HUES64 (cell line): ENCODE measurements around the gene DOCK10.

Experiments
- H3K27ac ChIP-seq: 2 replicates; pipeline ENCODE4 v1.7.0; 2013; ENCODE audit warnings: low read depth, low read length, inconsistent platforms
- H3K27me3 ChIP-seq: 2 replicates; pipeline ENCODE4 v1.6.1; 2013; ENCODE audit warnings: mild to moderate bottlenecking, low read length; ENCODE audit not compliant: insufficient read depth
- H3K36me3 ChIP-seq: 2 replicates; pipeline ENCODE4 v1.6.1; 2013; ENCODE audit warnings: mild to moderate bottlenecking, low read length; ENCODE audit not compliant: insufficient read depth
- H3K4me1 ChIP-seq: 2 replicates; pipeline ENCODE4 v1.6.1; 2013; ENCODE audit warnings: mild to moderate bottlenecking, low read length, moderate library complexity; ENCODE audit not compliant: insufficient read depth
- H3K4me3 ChIP-seq: 2 replicates; pipeline ENCODE4 v1.5.1; 2013; ENCODE audit warnings: mild to moderate bottlenecking, low read length, moderate library complexity
- H3K9ac ChIP-seq: 2 replicates; pipeline ENCODE4 v1.6.1; 2013; ENCODE audit warnings: mild to moderate bottlenecking, low read depth, low read length
- H3K9me3 ChIP-seq: 2 replicates; pipeline ENCODE4 v1.6.1; 2013; ENCODE audit warnings: low read depth, low read length; ENCODE audit not compliant: insufficient read depth
- WGBS: fragments of 150-250, 120-280 bp; methylation state at CpG from one replicate; pipeline ENCODE4 v1.1.7; 2013; ENCODE audit warnings: missing lambda C conversion rate; 5-methylcytosine and 5-hydroxymethylcytosine counted together

Gene DOCK10

GRCh38 chr2:224995419-224995818, 46.8 kb downstream of the DOCK10 start:
- no peaks in the 10 kb centered on the region for H3K36me3 ChIP-seq
- WGBS, result 83% methylated on average over 2 of the region's 3 CpGs
- no peak overlapping the region for H3K9ac ChIP-seq
- no peaks in the 10 kb centered on the region for H3K4me1 ChIP-seq
- no peak overlapping the region for H3K27ac ChIP-seq
- H3K4me3 ChIP-seq, result no peak overlapping the region
- H3K27me3 ChIP-seq, result no peaks in the 10 kb centered on the region
- no peaks in the 10 kb centered on the region for H3K9me3 ChIP-seq

GRCh38 chr2:224994242-224994823, 47.9 kb downstream of the DOCK10 start:
- no peak overlapping the region for H3K4me3 ChIP-seq
- H3K9ac ChIP-seq, result no peak overlapping the region
- no peak overlapping the region for H3K27ac ChIP-seq
- no peaks in the 10 kb centered on the region for H3K27me3 ChIP-seq
- WGBS, result no CpG with 5 or more reads among the region's 1 CpG
- no peaks in the 10 kb centered on the region for H3K36me3 ChIP-seq
- no peaks in the 10 kb centered on the region for H3K9me3 ChIP-seq
- H3K4me1 ChIP-seq, result no peaks in the 10 kb centered on the region

DNA sequence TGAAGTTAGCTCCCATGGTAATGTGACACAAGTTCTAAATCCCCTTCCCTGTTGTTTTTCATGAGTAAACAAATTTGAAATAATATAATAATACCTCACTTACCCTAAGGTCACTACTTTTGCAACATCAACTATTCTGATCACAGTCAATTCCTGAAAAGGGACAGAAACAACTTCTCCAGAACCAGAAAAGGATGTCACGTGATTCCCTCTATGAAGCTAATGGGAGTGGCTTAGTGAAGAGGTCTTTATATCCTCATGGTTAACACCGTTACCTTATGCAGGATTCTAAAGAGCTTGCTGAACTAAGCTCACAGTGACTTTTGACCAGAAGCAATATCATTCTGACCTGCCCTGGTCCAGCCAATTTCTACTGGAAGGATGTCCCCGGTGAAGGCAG, 51.6 kb downstream of the DOCK10 start:
- H3K4me3 ChIP-seq, result no peak overlapping the region

GRCh38 chr2:224987733-224988132, 54.5 kb downstream of the DOCK10 start:
- H3K9me3 ChIP-seq, result no peaks in the 10 kb centered on the region
- WGBS, result 93% methylated on average over 4 of the region's 4 CpGs
- H3K36me3 ChIP-seq, result no peaks in the 10 kb centered on the region
- H3K9ac ChIP-seq, result no peak overlapping the region
- no peaks in the 10 kb centered on the region for H3K4me1 ChIP-seq
- no peaks in the 10 kb centered on the region for H3K27me3 ChIP-seq
- no peak overlapping the region for H3K4me3 ChIP-seq
- no peak overlapping the region for H3K27ac ChIP-seq

More for the DNA sequence above, 51.6 kb downstream of the DOCK10 start:
- H3K36me3 ChIP-seq, result no peaks in the 10 kb centered on the region
- no peak overlapping the region for H3K9ac ChIP-seq
- 93% methylated on average over 3 of the region's 3 CpGs for WGBS
- H3K27ac ChIP-seq, result no peak overlapping the region
- no peaks in the 10 kb centered on the region for H3K4me1 ChIP-seq
- no peaks in the 10 kb centered on the region for H3K27me3 ChIP-seq
- no peaks in the 10 kb centered on the region for H3K9me3 ChIP-seq

DNA sequence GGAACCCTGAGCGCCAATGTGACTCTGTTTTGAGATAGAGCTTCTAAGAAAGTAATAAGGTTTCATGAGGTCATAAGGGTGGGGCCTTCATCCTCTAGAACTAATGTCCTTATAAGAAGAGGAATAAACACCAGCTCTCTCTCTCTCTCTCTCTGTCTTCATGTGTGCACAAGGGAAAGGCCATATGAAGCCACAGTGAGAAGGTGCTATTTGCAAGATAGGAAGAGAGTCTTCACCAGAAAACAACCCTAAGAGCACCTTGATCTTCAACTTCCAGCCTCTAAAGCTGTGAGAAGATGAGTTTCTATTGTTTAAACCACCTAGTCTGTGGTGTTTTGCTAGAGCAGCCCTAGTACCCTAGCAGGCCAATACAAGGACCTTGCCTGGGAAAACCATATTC, 55.8 kb downstream of the DOCK10 start:
- no peak overlapping the region for H3K27ac ChIP-seq
- H3K36me3 ChIP-seq, result no peaks in the 10 kb centered on the region
- H3K9me3 ChIP-seq, result no peaks in the 10 kb centered on the region
- no peak overlapping the region for H3K9ac ChIP-seq
- no peak overlapping the region for H3K4me3 ChIP-seq
- WGBS, result 88% methylated on average over 1 of the region's 1 CpG
- no peaks in the 10 kb centered on the region for H3K4me1 ChIP-seq
- no peaks in the 10 kb centered on the region for H3K27me3 ChIP-seq

DNA sequence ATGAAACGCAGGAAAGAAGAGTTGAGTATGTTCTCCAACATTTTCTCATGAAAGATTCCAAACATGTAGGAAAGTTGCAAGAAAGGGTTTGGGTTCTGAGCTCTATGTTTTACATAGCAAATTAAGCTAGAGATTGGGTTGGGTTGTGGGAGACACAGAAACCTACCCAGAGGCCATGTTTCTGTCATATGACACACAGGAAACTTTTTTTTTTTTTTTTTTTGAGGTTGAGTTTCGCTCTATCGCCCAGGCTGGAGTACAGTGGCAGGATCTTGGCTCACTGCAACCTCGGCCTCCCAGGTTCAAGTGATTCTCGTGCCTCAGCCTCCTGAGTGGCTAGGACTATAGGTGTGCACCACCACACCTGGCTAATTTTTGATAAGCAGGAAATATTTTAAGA, 57.6 kb downstream of the DOCK10 start:
- H3K4me3 ChIP-seq, result no peak overlapping the region
- no peaks in the 10 kb centered on the region for H3K4me1 ChIP-seq
- no peaks in the 10 kb centered on the region for H3K27me3 ChIP-seq
- no peak overlapping the region for H3K9ac ChIP-seq
- 95% methylated on average over 4 of the region's 5 CpGs for WGBS
- no peak overlapping the region for H3K27ac ChIP-seq
- H3K9me3 ChIP-seq, result no peaks in the 10 kb centered on the region
- no peaks in the 10 kb centered on the region for H3K36me3 ChIP-seq

GRCh38 chr2:224983712-224984554, 58.3 kb downstream of the DOCK10 start:
- H3K4me1 ChIP-seq, result no peaks in the 10 kb centered on the region
- no peaks in the 10 kb centered on the region for H3K27me3 ChIP-seq
- 77% methylated on average over 11 of the region's 11 CpGs for WGBS
- no peak overlapping the region for H3K9ac ChIP-seq
- no peaks in the 10 kb centered on the region for H3K36me3 ChIP-seq
- H3K27ac ChIP-seq, result no peak overlapping the region
- H3K4me3 ChIP-seq, result no peak overlapping the region
- H3K9me3 ChIP-seq, result no peaks in the 10 kb centered on the region

DNA sequence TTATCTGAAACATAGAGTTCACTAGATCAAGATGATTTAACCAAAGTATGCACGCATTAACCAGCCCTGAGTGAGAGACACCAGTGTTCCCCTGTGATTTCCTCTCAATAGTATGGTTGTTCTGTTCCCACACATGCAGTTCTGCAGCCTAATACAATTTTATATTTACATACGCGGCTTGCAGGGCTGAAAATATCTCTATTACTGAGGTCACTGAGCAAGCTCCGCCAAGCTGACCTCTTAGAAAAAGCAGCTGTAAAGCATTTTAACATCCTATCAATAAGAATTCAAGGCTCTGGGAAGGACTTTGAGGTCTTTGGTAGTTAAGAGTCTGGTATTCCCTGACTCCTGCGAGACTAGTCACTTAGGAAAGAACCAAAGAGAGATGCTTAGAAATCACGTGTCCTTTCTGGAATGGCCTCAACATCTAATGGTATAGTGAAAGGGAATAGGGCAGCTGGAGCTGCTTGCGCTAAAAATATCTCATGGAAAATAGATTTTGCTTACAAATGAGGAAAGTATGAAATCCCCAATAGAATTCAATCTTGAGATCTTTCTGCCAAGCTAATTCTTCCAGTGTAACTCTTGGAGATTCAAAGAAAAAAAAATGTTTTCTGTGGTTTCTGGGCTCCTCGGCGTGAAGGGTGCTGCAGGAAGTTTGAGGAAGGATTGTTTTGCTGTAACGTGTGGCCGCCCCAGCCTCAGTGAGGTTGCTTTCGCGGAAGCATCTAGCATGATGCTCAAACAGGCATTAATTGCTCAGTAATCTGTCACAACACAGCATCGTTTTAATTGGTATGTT, 59.2 kb downstream of the DOCK10 start:
- Histone ChIP-seq H3K9ac (no peak overlapping the region), H3K27me3 (no peaks in the 10 kb centered on the region), H3K9me3 (no peaks in the 10 kb centered on the region), H3K27ac (no peak overlapping the region), H3K36me3 (no peaks in the 10 kb centered on the region), H3K4me3 (no peak overlapping the region), H3K4me1 (no peaks in the 10 kb centered on the region)
- 92% methylated on average over 14 of the region's 14 CpGs for WGBS

DNA sequence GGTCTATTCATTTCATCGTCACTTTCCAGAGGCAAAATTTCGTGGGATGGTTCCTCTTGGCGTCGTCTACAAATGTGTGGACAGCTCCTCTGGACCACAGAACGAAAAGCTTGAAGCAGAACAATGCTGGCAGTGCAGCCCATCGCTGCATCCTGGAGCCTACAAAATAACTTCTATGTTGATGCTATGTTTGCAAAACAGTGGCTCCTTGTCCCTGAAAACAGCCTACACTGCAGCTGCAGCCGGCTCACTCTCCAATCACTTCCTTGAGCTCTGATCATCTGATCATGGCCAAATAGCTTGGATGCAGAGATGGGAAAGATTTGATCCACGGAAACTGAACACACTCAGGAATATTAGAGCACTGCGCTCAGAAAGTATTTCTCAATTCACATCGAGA, 60.0 kb downstream of the DOCK10 start:
- Histone ChIP-seq H3K27ac (no peak overlapping the region), H3K4me3 (no peak overlapping the region)
- WGBS, result 95% methylated on average over 10 of the region's 10 CpGs

DNA sequence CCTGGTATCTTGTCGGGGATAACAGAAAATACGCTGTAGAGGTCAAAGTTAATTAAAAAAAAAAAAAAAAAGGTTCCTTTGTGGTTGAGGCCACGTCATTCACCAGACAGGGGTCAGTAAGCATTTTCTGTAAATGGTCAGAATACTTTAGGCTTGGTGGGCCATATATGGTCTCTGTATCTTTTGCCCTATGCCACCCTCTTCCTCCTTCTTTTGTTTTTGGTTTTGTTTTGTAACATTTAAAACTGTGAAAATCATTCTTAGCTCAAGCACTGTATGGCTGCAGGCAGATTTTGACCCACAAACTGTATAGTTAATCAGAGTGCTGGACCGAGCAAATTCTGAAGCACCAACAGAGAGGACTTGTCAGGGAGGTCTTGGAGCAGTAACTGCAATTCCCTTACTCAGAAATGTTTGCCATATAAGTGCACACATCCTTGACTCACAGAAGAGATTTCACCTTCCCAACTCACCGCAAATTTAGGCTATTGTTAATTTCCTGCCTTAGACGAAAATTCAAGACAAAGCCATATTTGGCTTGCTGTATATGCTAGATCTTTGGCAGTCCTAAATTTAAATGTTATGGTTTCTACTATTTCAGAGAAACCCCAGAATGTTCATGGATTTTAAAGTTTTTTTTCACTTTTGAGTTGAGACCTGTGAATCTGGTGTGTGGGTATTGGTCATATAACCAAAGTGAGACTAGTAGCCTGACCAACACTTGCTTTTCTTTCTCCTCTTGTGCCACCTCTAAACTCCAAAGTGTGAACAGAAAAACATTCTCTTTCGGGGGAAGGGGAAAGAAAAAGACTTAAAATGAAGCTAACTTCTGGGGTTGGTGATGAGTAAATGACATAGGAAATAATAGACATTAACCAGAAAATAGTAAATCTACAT, 65.4 kb downstream of the DOCK10 start:
- Histone ChIP-seq H3K9ac (no peak overlapping the region), H3K27me3 (no peaks in the 10 kb centered on the region), H3K9me3 (no peaks in the 10 kb centered on the region), H3K27ac (no peak overlapping the region), H3K4me1 (no peaks in the 10 kb centered on the region), H3K4me3 (no peak overlapping the region), H3K36me3 (no peaks in the 10 kb centered on the region)
- 94% methylated on average over 6 of the region's 7 CpGs for WGBS

More for the DNA sequence above, 60.0 kb downstream of the DOCK10 start:
- Histone ChIP-seq H3K4me1 (no peaks in the 10 kb centered on the region), H3K36me3 (no peaks in the 10 kb centered on the region), H3K9ac (no peak overlapping the region), H3K9me3 (no peaks in the 10 kb centered on the region), H3K27me3 (no peaks in the 10 kb centered on the region)
